Fibroblast of the aortic adventitia (primary cell): Measurements from ENCODE around the gene CIB4. TPM values are rescaled to one million over a fixed set of nuclear protein-coding genes. Genes with fewer than 3 reads are reported as not detected.
"Not testable (repeated sequence)": the region's sequence is repeated elsewhere in the genome, so short reads cannot be mapped to it uniquely, and the experiment has no call there.

ENCODE experiments used
- DNase-seq: peaks from one replicate; pipeline ENCODE4 v3.0.0-alpha.2; 2010; ENCODE audit warnings: low read depth
- H3K4me3 ChIP-seq: 2 replicates; pipeline ENCODE4 v1.5.1; 2011; ENCODE audit warnings: low read depth, mild to moderate bottlenecking, control low read depth, low read length, moderate library complexity
- total RNA-seq: library from RNA; depleted of rRNA; stranded (reverse); fragments of >200 nt; gene quantifications from 2 replicates; pipeline ENCODE4 v1.2.3, GENCODE V29; 2012; ENCODE audit warnings: low replicate concordance
- TF ChIP-seq, protein P1 (sequence below): IDR thresholded peaks from 2 replicates; pipeline ENCODE4 v1.5.1; 2011; ENCODE audit warnings: mild to moderate bottlenecking, low read length, control low read depth, inconsistent platforms; ENCODE audit not compliant: insufficient read depth

The CIB4 gene
- total RNA-seq, 1 donor, result not detected

GRCh38 chr2:26668856-26669750, 27.9 kb upstream of the CIB4 start:
- DNase-seq, result no peak
- no peak overlapping the region for H3K4me3 ChIP-seq
- TF ChIP-seq, protein P1, sequence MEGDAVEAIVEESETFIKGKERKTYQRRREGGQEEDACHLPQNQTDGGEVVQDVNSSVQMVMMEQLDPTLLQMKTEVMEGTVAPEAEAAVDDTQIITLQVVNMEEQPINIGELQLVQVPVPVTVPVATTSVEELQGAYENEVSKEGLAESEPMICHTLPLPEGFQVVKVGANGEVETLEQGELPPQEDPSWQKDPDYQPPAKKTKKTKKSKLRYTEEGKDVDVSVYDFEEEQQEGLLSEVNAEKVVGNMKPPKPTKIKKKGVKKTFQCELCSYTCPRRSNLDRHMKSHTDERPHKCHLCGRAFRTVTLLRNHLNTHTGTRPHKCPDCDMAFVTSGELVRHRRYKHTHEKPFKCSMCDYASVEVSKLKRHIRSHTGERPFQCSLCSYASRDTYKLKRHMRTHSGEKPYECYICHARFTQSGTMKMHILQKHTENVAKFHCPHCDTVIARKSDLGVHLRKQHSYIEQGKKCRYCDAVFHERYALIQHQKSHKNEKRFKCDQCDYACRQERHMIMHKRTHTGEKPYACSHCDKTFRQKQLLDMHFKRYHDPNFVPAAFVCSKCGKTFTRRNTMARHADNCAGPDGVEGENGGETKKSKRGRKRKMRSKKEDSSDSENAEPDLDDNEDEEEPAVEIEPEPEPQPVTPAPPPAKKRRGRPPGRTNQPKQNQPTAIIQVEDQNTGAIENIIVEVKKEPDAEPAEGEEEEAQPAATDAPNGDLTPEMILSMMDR, result no peak

DNA sequence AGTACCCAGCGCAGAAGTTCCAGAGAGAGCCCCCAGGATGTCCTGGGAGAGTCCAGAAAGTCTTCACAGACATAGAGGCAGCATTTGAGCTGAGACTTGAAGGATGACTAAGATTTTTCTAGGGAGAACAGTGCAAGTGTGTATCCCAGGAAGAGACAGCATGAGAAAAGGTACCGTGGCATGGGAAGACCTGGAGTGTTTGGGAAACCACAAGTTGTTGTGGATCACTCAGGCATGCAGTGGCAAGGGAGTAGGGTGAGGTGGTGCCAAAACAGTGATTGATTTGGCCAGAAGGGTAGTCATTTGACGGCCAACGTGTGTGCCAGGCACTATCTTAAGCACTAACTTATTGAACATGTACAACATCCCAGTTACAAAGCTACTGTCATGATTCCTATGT, 26.9 kb upstream of the CIB4 start:
- TF ChIP-seq, protein P1, result no peak
- H3K4me3 ChIP-seq, result no peak overlapping the region
- no peak for DNase-seq

GRCh38 chr2:26666671-26667070, 25.5 kb upstream of the CIB4 start:
- TF ChIP-seq, protein P1, result no peak
- no peak for DNase-seq
- H3K4me3 ChIP-seq, result no peak overlapping the region

GRCh38 chr2:26665296-26665695, 24.1 kb upstream of the CIB4 start:
- DNase-seq, H3K4me3 ChIP-seq: not testable (repeated sequence)

GRCh38 chr2:26660363-26660962, 19.3 kb upstream of the CIB4 start:
- H3K4me3 ChIP-seq, result no peak overlapping the region
- DNase-seq, result no peak
- TF ChIP-seq, protein P1, result no peak

- DNase-seq, result no peak
These were observed 17.7 kb upstream of the CIB4 start for GRCh38 chr2:26658691-26659346.

More at GRCh38 chr2:26658691-26659346, 17.7 kb upstream of the CIB4 start:
- no peak overlapping the region for H3K4me3 ChIP-seq
- TF ChIP-seq, protein P1, result no peak
